ENCODE results near the gene GTSE1. TPM values are rescaled to one million over a fixed set of nuclear protein-coding genes. Genes with fewer than 3 reads are reported as not detected.

Gene GTSE1
- total and polyA plus RNA-seq, 2 of the 13 experiments (the other 11 are each of a cell fraction or from before 2014, with no cell fraction given), result 10.7 to 13.5 TPM

DNA sequence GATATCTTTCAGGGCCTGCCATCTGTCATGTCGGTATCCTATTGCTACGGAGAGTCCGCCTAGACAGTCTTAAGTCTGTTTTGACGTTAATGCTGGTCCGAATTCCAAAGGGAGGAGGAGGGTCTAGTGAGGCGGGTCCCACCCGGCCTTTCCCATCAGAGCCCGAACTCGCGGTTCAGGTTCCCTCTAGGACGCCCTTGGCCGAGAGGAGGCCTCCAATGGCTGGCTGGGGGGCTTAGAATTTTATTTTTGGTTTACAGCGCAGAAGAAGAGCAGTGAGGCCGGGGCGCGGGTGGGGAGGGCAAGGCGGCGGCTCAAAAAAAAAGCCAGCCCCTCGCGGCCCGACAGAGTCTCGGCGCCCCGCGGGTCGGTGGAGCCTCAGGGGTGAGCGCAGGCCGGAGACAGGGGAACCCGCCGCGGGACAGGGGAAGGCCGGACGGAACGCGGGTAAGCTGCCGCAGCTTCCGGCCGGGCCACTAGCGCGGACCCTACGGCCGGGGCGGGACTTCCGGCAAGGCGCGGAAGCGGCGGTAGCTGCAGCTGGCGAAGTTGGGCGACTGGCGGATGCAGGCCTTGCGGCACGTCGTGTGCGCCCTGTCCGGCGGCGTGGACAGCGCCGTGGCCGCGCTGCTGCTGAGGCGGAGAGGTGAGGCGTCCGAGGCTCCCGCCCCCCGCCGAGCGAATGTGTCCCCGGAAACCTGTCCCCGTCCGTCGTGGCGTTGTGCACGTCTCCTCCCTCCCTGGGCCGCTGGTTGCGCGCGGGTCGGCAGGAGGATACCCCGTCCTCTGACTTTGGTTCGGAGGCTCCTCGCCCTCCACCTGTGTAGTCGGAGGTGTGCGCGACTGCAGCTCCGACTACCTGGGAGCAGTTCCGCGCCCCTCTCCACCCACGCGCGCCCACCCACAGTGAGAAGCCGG, 38.8 kb downstream of the GTSE1 start, which contains the start of gene TRMU:
Gene TRMU (plus strand): TSS at position 514 of the 918 bp plus-strand sequence. CDS start 51 bp downstream, at position 565.
- 3% methylated on average over 38 of the region's 93 CpGs for WGBS (ENCODE audit: low lambda C conversion rate)
- Histone ChIP-seq H3K9me3 (ENCODE audit: low read length) (no peaks in the 10 kb centered on the region), H3K4me3 (replicated peaks in 1 of 3; ENCODE audit: insufficient read depth in 1 of 3, low read depth in 2 of 3, low read length in 3 of 3) (peak within 1 kb of the TSS; percentile 72 to 100 (median 98)), H3K79me2 (ENCODE audit: insufficient read depth, low read length) (peaks cover 36% of the 10 kb centered on the region), H3K36me3 (replicated peaks in 1 of 2; ENCODE audit: control insufficient read depth in 1 of 2, insufficient read depth in 2 of 2, low read length in 2 of 2) (peaks cover 12 to 29% of the 10 kb centered on the region in 2 experiments), H2AFZ (ENCODE audit: low read length) (no peak within 1 kb of the TSS), H4K20me1 (ENCODE audit: insufficient read depth, low read length) (peaks cover 5% of the 10 kb centered on the region; the same call in 1 of the 2 replicates), H3K9ac (ENCODE audit: insufficient read depth, low read depth, low read length) (peak within 1 kb of the TSS; percentile 88), H3K27me3 (ENCODE audit: control insufficient read depth in 1 of 2, insufficient read depth in 2 of 2, low read length in 2 of 2) (no peaks in the 10 kb centered on the region), H3K4me1 (ENCODE audit: insufficient read depth, low read length) (peaks cover 40% of the 10 kb centered on the region), H3K4me2 (ENCODE audit: low read depth, low read length) (peak within 1 kb of the TSS; percentile 98), H3K27ac (ENCODE audit: extremely low read length, insufficient read depth, low read length) (peak within 1 kb of the TSS; percentile 84)
- DNase-seq (ENCODE audit: low spot score) (peak; percentile 71), FAIRE-seq (no peak), ATAC-seq (peak; percentile 97)
- intact Hi-C loops (cut with micrococcal nuclease; ENCODE audit: unreplicated experiment) (no loop called here), in situ Hi-C loops (cut with HindIII; ENCODE audit: extremely low pct_ligation_motif_present, low pct_unique_long_range_greater_than_20kb) (no loop called here)
- POLR2A ChIA-PET, result interaction anchor here (0.7 to 2.1 kb wide), 12 partner anchors 20 to 322 kb away, joined by 3 to 12 read pairs (median 4); partner anchors contain the start of genes CDPF1, GTSE1 and TTC38
- CTCF ChIA-PET (ENCODE audit: low intra/inter-chr PET ratio, low total read pairs), result no interaction called here
- BruUV-seq (replicated peaks), result TSS peak; percentile 89
- TF ChIP-seq, protein P1, sequence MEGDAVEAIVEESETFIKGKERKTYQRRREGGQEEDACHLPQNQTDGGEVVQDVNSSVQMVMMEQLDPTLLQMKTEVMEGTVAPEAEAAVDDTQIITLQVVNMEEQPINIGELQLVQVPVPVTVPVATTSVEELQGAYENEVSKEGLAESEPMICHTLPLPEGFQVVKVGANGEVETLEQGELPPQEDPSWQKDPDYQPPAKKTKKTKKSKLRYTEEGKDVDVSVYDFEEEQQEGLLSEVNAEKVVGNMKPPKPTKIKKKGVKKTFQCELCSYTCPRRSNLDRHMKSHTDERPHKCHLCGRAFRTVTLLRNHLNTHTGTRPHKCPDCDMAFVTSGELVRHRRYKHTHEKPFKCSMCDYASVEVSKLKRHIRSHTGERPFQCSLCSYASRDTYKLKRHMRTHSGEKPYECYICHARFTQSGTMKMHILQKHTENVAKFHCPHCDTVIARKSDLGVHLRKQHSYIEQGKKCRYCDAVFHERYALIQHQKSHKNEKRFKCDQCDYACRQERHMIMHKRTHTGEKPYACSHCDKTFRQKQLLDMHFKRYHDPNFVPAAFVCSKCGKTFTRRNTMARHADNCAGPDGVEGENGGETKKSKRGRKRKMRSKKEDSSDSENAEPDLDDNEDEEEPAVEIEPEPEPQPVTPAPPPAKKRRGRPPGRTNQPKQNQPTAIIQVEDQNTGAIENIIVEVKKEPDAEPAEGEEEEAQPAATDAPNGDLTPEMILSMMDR (CRISPR knock-in tag; IDR thresholded peaks at IDR 0.05), result peak; percentile 28; the same call in 1 of the 2 replicates
- no peak for TF ChIP-seq ZNF468 (CRISPR knock-in tag; IDR thresholded peaks at IDR 0.05)
- TF ChIP-seq, protein P2, sequence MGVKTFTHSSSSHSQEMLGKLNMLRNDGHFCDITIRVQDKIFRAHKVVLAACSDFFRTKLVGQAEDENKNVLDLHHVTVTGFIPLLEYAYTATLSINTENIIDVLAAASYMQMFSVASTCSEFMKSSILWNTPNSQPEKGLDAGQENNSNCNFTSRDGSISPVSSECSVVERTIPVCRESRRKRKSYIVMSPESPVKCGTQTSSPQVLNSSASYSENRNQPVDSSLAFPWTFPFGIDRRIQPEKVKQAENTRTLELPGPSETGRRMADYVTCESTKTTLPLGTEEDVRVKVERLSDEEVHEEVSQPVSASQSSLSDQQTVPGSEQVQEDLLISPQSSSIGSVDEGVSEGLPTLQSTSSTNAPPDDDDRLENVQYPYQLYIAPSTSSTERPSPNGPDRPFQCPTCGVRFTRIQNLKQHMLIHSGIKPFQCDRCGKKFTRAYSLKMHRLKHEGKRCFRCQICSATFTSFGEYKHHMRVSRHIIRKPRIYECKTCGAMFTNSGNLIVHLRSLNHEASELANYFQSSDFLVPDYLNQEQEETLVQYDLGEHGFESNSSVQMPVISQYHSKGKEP (CRISPR knock-in tag; IDR thresholded peaks at IDR 0.05), result peak; percentile 88; the same call in 1 of the 2 replicates
- TF ChIP-seq BRCA1 (CRISPR knock-in tag; IDR thresholded peaks at IDR 0.05), result peak; percentile 98
- TF ChIP-seq ZNF564 (CRISPR knock-in tag; IDR thresholded peaks at IDR 0.05), result peak; percentile 79
- TF ChIP-seq SIN3A (IDR thresholded peaks at IDR 0.05; ENCODE audit: borderline replicate concordance, low read depth, low read length), result peak; percentile 89; the same call in 1 of the 2 replicates
- TF ChIP-seq NR1H2 (CRISPR knock-in tag; IDR thresholded peaks at IDR 0.05; ENCODE audit: borderline replicate concordance, low read depth), result 0 out of 2 replicates have a peak, but pooled peaks have one; percentile 71
- TF ChIP-seq, protein P3, sequence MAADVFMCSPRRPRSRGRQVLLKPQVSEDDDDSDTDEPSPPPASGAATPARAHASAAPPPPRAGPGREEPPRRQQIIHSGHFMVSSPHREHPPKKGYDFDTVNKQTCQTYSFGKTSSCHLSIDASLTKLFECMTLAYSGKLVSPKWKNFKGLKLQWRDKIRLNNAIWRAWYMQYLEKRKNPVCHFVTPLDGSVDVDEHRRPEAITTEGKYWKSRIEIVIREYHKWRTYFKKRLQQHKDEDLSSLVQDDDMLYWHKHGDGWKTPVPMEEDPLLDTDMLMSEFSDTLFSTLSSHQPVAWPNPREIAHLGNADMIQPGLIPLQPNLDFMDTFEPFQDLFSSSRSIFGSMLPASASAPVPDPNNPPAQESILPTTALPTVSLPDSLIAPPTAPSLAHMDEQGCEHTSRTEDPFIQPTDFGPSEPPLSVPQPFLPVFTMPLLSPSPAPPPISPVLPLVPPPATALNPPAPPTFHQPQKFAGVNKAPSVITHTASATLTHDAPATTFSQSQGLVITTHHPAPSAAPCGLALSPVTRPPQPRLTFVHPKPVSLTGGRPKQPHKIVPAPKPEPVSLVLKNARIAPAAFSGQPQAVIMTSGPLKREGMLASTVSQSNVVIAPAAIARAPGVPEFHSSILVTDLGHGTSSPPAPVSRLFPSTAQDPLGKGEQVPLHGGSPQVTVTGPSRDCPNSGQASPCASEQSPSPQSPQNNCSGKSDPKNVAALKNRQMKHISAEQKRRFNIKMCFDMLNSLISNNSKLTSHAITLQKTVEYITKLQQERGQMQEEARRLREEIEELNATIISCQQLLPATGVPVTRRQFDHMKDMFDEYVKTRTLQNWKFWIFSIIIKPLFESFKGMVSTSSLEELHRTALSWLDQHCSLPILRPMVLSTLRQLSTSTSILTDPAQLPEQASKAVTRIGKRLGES (CRISPR knock-in tag; IDR thresholded peaks at IDR 0.05; ENCODE audit: borderline replicate concordance), result no peak
- TF ChIP-seq ZNF644 (CRISPR knock-in tag; IDR thresholded peaks at IDR 0.05; ENCODE audit: low read depth), result no peak
- no peak for TF ChIP-seq ZKSCAN5 (CRISPR knock-in tag; IDR thresholded peaks at IDR 0.05)
- TF ChIP-seq KAT7 (CRISPR knock-in tag; IDR thresholded peaks at IDR 0.05; ENCODE audit: borderline replicate concordance), result peak; percentile 98
- TF ChIP-seq FOXP1 (IDR thresholded peaks at IDR 0.05), result no peak
- no peak for TF ChIP-seq FOXP1 (CRISPR knock-in tag; IDR thresholded peaks at IDR 0.05)
- TF ChIP-seq, protein P4, sequence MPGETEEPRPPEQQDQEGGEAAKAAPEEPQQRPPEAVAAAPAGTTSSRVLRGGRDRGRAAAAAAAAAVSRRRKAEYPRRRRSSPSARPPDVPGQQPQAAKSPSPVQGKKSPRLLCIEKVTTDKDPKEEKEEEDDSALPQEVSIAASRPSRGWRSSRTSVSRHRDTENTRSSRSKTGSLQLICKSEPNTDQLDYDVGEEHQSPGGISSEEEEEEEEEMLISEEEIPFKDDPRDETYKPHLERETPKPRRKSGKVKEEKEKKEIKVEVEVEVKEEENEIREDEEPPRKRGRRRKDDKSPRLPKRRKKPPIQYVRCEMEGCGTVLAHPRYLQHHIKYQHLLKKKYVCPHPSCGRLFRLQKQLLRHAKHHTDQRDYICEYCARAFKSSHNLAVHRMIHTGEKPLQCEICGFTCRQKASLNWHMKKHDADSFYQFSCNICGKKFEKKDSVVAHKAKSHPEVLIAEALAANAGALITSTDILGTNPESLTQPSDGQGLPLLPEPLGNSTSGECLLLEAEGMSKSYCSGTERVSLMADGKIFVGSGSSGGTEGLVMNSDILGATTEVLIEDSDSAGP (CRISPR knock-in tag; IDR thresholded peaks at IDR 0.05; ENCODE audit: borderline replicate concordance), result peak; percentile 91
- peak; percentile 71; the same call in 1 of the 2 replicates for TF ChIP-seq ZNF160 (CRISPR knock-in tag; IDR thresholded peaks at IDR 0.05)

Measured in HepG2 (cell line).